ENCODE results near the gene CUL5. TPM values are rescaled to one million over a fixed set of nuclear protein-coding genes. Genes with fewer than 3 reads are reported as not detected.
A peak's percentile ranks its signal among the peaks of the same experiment; 100 is the strongest.
"Not testable (repeated sequence)": the region's sequence is repeated elsewhere in the genome, so short reads cannot be mapped to it uniquely, and the experiment has no call there.

The CUL5 gene
- polyA plus RNA-seq, 1 donor from 2014 or later = 40.2 TPM

DNA sequence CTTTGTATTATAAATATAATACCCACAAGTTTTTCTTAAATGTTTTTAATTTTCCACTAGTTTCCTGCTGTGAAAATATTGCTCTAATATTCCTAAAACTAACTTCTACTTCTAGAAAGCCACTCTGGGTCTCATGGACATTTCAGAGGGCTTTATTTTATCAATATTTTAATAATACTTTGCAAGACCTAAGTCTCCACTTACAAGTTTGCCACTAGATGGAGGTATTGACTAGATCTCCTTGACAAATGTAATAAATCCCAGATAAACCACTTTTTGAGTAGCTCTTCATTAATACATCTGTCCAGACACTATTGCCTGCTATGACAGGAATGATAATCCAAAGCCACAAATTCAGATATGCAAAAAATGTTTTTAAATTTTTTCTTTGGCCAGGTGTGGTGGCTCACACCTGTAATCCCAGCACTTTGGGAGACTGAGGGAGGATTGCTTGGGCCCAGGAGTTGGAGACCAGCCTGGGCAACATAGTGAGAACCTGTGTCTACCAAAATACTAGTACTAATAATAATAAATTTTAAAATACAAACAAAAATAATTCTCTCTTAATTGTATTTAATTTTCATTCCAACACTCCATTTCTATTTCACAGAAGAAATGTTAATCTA, 109.2 kb downstream of the CUL5 start:
- no peak overlapping the region for H2AFZ ChIP-seq (ENCODE audit: low read depth, low read length)
- H3K27me3 ChIP-seq (ENCODE audit: insufficient read depth, low read depth, low read length) = no peaks in the 10 kb centered on the region
- no peaks in the 10 kb centered on the region for H4K20me1 ChIP-seq (ENCODE audit: insufficient read depth)
- H3K9me3 ChIP-seq (ENCODE audit: low read length) = no peaks in the 10 kb centered on the region
- no peaks in the 10 kb centered on the region for H3K79me2 ChIP-seq (replicated peaks; ENCODE audit: insufficient read depth, low read length)
- no peaks in the 10 kb centered on the region for H3K36me3 ChIP-seq (ENCODE audit: insufficient read depth, low read length)
- no peak overlapping the region for H3K27ac ChIP-seq (ENCODE audit: low read length)
- no peaks in the 10 kb centered on the region for H3K9me2 ChIP-seq (ENCODE audit: insufficient read depth, low read length)
- no peaks in the 10 kb centered on the region for H3F3A ChIP-seq (ENCODE audit: insufficient read depth, low read length, poor library complexity, severe bottlenecking)
- TF ChIP-seq, protein P1, sequence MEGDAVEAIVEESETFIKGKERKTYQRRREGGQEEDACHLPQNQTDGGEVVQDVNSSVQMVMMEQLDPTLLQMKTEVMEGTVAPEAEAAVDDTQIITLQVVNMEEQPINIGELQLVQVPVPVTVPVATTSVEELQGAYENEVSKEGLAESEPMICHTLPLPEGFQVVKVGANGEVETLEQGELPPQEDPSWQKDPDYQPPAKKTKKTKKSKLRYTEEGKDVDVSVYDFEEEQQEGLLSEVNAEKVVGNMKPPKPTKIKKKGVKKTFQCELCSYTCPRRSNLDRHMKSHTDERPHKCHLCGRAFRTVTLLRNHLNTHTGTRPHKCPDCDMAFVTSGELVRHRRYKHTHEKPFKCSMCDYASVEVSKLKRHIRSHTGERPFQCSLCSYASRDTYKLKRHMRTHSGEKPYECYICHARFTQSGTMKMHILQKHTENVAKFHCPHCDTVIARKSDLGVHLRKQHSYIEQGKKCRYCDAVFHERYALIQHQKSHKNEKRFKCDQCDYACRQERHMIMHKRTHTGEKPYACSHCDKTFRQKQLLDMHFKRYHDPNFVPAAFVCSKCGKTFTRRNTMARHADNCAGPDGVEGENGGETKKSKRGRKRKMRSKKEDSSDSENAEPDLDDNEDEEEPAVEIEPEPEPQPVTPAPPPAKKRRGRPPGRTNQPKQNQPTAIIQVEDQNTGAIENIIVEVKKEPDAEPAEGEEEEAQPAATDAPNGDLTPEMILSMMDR (IDR thresholded peaks at IDR 0.05; ENCODE audit: poor library complexity, severe bottlenecking) = peak; percentile 67
- TF ChIP-seq REST (IDR thresholded peaks at IDR 0.05; ENCODE audit: borderline replicate concordance) = no peak
- no peak for TF ChIP-seq POLR2AphosphoS5 (IDR thresholded peaks at IDR 0.05)
- no peak for TF ChIP-seq EZH2 (IDR thresholded peaks at IDR 0.05; ENCODE audit: borderline replicate concordance, insufficient read depth, low read length, poor library complexity, severe bottlenecking)
- TF ChIP-seq SMC3 (conservative IDR thresholded peaks at IDR 0.05; ENCODE audit: poor library complexity) = peak; percentile 59
- no peak for TF ChIP-seq MXI1 (conservative IDR thresholded peaks at IDR 0.05; ENCODE audit: poor library complexity, severe bottlenecking)
- TF ChIP-seq TAF1 (IDR thresholded peaks at IDR 0.05; ENCODE audit: low read depth) = no peak
- TF ChIP-seq RAD21 (conservative IDR thresholded peaks at IDR 0.05) = peak; percentile 65
- no peak for TF ChIP-seq EP300 (conservative IDR thresholded peaks at IDR 0.05; ENCODE audit: poor library complexity, severe bottlenecking)
- H3K4me2 ChIP-seq (ENCODE audit: low read length) = no peak overlapping the region
- no peak overlapping the region for H3K4me3 ChIP-seq (ENCODE audit: low read length)
- H3K9ac ChIP-seq (ENCODE audit: low read length) = no peak overlapping the region

GRCh38 chr11:108120936-108121273, 112.2 kb downstream of the CUL5 start:
- H3F3A ChIP-seq (ENCODE audit: insufficient read depth, low read length, poor library complexity, severe bottlenecking); H4K20me1 ChIP-seq (ENCODE audit: insufficient read depth); H3K36me3 ChIP-seq (ENCODE audit: insufficient read depth, low read length); H3K79me2 ChIP-seq (replicated peaks; ENCODE audit: insufficient read depth, low read length); H3K9me2 ChIP-seq (ENCODE audit: insufficient read depth, low read length); H2AFZ ChIP-seq (ENCODE audit: low read depth, low read length); H3K4me2 ChIP-seq (ENCODE audit: low read length); H3K27ac ChIP-seq (ENCODE audit: low read length); H3K9me3 ChIP-seq (ENCODE audit: low read length); H3K27me3 ChIP-seq (ENCODE audit: insufficient read depth, low read depth, low read length): not testable (repeated sequence)
- Histone ChIP-seq H3K9ac (ENCODE audit: low read length) (peak overlapping the region; percentile 68), H3K4me3 (ENCODE audit: low read length) (peak overlapping the region; percentile 90)
